ENCODE data around the gene PRDM13. TPM values are rescaled to one million over a fixed set of nuclear protein-coding genes. Genes with fewer than 3 reads are reported as not detected.

PRDM13 gene
- total RNA-seq, 4 donors from 2014 or later: not detected

DNA sequence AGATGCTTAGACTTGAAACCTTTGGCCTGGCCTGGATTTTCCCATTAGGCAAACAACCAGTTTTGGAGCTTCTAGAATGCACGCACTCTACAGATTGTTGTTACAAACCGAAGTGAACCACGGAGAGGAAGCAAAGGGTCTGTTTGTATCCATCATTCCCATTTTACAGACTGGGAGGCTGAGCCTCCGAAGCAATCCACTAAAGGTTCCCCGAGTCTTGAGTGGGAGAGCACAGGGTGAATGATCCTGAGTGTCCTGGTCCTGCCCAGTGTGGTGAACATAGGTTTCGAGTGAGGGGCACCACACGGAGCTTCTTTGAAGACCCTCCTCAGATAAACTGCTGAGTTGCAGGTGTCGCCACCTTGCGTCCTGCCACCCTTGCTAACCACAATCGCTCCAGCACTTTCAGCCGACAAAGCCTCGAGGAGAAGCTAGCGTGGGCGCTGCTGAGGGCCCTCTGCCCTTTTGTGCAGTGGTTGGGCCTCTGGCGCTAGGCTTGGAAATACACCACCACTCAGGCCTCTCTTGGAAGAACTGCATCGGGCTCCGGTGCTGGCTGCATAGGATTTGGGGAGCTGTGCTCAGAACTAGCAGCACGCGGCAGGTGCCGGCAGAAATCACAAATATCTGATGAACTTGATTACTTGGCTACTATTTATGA lies 1.4 kb upstream of the PRDM13 start:
- no peaks in the 10 kb centered on the region for H3K36me3 ChIP-seq
- H3K27me3 ChIP-seq: peaks cover 100% of the 10 kb centered on the region
- peaks cover 4 to 28% (median 22%) of the 10 kb centered on the region in 4 donors for H3K4me1 ChIP-seq
- intact Hi-C loops (cut with DNase I; ENCODE audit: low total_unique reads): no loop called here
- no peak overlapping the region for H3K4me3 ChIP-seq
- no peaks in the 10 kb centered on the region for H3K9me3 ChIP-seq
- 21% methylated on average over 19 of the region's 20 CpGs; no CpG with 5 or more reads in 1 of the 2 donors for WGBS, 2 donors (ENCODE audit: low coverage in 1 of 2)
- DNase-seq: no peak
- TF ChIP-seq EP300 (IDR thresholded peaks at IDR 0.05; ENCODE audit: low read depth): no peak
- no peak for TF ChIP-seq POLR2AphosphoS5 (IDR thresholded peaks at IDR 0.05)
- TF ChIP-seq, protein P1, sequence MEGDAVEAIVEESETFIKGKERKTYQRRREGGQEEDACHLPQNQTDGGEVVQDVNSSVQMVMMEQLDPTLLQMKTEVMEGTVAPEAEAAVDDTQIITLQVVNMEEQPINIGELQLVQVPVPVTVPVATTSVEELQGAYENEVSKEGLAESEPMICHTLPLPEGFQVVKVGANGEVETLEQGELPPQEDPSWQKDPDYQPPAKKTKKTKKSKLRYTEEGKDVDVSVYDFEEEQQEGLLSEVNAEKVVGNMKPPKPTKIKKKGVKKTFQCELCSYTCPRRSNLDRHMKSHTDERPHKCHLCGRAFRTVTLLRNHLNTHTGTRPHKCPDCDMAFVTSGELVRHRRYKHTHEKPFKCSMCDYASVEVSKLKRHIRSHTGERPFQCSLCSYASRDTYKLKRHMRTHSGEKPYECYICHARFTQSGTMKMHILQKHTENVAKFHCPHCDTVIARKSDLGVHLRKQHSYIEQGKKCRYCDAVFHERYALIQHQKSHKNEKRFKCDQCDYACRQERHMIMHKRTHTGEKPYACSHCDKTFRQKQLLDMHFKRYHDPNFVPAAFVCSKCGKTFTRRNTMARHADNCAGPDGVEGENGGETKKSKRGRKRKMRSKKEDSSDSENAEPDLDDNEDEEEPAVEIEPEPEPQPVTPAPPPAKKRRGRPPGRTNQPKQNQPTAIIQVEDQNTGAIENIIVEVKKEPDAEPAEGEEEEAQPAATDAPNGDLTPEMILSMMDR (IDR thresholded peaks at IDR 0.05): no peak
- no peak for TF ChIP-seq POLR2A (IDR thresholded peaks at IDR 0.05)
- no peak overlapping the region for H3K27ac ChIP-seq
- in situ Hi-C loops (cut with MboI; ENCODE audit: low pct_ligation_motif_present in 1 of 4, low pct_unique_long_range_greater_than_20kb in 1 of 4, low sequenced_read_pairs in 3 of 4): no loop called here

GRCh38 chr6:99605911-99606655 lies 550 bp upstream of the PRDM13 start:
- WGBS, 2 donors (ENCODE audit: low coverage in 1 of 2): 17 to 18% methylated on average over 4 to 16 of the region's 16 CpGs
- in situ Hi-C loops (cut with MboI; ENCODE audit: low pct_ligation_motif_present in 1 of 4, low pct_unique_long_range_greater_than_20kb in 1 of 4, low sequenced_read_pairs in 3 of 4): no loop called here
- H3K27me3 ChIP-seq: peaks cover 100% of the 10 kb centered on the region
- no peak for DNase-seq
- intact Hi-C loops (cut with DNase I; ENCODE audit: low total_unique reads): no loop called here
- no peaks in the 10 kb centered on the region for H3K9me3 ChIP-seq
- no peak overlapping the region for H3K4me3 ChIP-seq
- H3K4me1 ChIP-seq: peaks cover 4 to 28% (median 22%) of the 10 kb centered on the region in 4 donors
- H3K27ac ChIP-seq: no peak overlapping the region
- TF ChIP-seq POLR2A (IDR thresholded peaks at IDR 0.05) (no peak), EP300 (IDR thresholded peaks at IDR 0.05; ENCODE audit: low read depth) (no peak), POLR2AphosphoS5 (IDR thresholded peaks at IDR 0.05) (no peak)
- TF ChIP-seq, protein P1 (IDR thresholded peaks at IDR 0.05): no peak
- no peaks in the 10 kb centered on the region for H3K36me3 ChIP-seq

DNA sequence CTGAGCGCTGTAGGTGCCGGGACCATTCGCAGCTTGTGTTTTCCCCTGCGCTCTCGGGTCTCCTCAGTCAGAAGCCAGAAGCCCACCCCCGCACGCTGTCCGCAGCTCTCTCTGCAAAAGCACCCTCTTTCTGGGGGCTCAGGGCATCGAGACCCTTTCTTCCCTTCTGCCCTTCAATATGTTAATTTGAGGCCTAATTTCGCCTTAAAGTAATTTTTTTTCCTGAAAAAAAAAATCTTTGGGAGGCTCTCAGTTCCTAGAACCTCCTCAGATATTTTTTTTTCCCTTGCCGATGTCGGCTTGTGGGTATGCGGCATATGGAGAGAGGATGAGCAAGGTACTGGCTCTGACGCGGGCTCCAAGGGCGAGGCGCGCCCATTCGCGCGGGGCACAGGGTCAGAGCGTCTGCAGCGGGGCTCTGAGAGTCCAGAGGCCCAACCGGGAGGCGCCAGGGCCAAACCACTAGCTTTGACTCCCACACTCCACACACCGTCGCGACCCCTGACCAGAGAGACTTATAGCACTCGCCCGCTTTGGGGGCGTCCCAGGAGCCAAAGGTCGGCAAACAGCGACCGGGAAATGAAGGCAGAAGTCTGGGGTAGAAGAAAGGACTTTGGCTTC lies 893 bp downstream of the PRDM13 start:
- in situ Hi-C loops (cut with MboI; ENCODE audit: low pct_ligation_motif_present in 1 of 4, low pct_unique_long_range_greater_than_20kb in 1 of 4, low sequenced_read_pairs in 3 of 4) (no loop called here), intact Hi-C loops (cut with DNase I; ENCODE audit: low total_unique reads) (no loop called here)
- TF ChIP-seq, protein P1 (IDR thresholded peaks at IDR 0.05): no peak
- TF ChIP-seq POLR2AphosphoS5 (IDR thresholded peaks at IDR 0.05) (no peak), POLR2A (IDR thresholded peaks at IDR 0.05) (no peak), EP300 (IDR thresholded peaks at IDR 0.05; ENCODE audit: low read depth) (no peak)
- H3K27me3 ChIP-seq: peaks cover 100% of the 10 kb centered on the region
- no peaks in the 10 kb centered on the region for H3K9me3 ChIP-seq
- H3K4me1 ChIP-seq: peaks cover 4 to 26% (median 21%) of the 10 kb centered on the region in 4 donors
- no peak for DNase-seq
- no peaks in the 10 kb centered on the region for H3K36me3 ChIP-seq
- no peak overlapping the region for H3K27ac ChIP-seq
- H3K4me3 ChIP-seq: no peak overlapping the region
- 17% methylated on average over 33 of the region's 34 CpGs; no CpG with 5 or more reads in 1 of the 2 donors for WGBS, 2 donors (ENCODE audit: low coverage in 1 of 2)

All from transverse colon (tissue), 4 donors.